GM18502 (cell line): ENCODE results near the gene ANKRD17.
A peak's percentile ranks its signal among the peaks of the same experiment; 100 is the strongest.
"Not testable (repeated sequence)": the region's sequence is repeated elsewhere in the genome, so short reads cannot be mapped to it uniquely, and the experiment has no call there.

Source experiments
- ATAC-seq: cut with Tn5 transposase; IDR thresholded peaks from one replicate; pipeline ENCODE4 v1.9.1; 2021; ENCODE audit warnings: mild to moderate bottlenecking; ENCODE audit not compliant: unreplicated experiment, poor library complexity

Gene ANKRD17

GRCh38 chr4:73247100-73247499 lies 11.5 kb downstream of the ANKRD17 start:
- no peak for ATAC-seq

DNA sequence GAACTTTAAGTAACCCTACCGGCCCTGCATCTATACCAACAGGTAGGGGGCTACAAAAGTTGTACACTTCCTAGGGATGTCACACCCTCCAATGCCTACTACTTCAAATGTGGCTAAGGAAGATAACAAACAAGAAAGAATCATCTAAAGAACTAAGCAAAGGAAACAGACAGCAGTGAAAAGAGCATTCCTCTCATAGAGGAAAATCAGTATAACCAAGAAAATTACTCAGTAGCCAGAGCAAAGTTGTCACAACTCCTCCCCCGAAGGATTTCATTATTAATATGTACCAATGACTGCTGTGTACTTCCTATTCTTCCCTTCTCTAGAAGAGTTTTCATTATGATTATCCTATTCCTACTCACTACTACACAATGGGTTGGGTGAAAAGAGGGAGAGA lies 12.6 kb downstream of the ANKRD17 start:
- no peak for ATAC-seq

GRCh38 chr4:73244945-73245601 lies 13.5 kb downstream of the ANKRD17 start:
- no peak for ATAC-seq

DNA sequence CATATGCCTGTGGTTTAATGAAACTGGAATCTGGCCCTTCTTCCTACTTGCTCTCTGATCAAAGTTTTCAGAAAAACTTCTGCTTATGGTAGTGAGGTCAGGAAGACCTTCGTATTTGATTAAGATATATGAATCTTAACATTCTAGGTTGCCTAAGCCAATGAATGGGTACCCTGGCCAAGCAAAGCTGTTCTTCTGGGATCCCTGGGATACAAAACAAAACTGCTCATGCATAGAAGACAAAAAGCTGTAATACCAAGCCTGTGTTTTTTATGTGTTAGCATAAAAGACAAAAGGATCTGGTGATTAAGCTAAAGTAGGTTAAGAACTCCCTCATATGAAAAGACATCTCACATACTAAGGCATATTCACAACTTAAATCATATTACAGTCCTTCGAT lies 21.6 kb downstream of the ANKRD17 start:
- no peak for ATAC-seq

- ATAC-seq: no peak
Measured at GRCh38 chr4:73236151-73236550, 22.4 kb downstream of the ANKRD17 start.

GRCh38 chr4:73234712-73235111 lies 23.9 kb downstream of the ANKRD17 start:
- no peak for ATAC-seq

DNA sequence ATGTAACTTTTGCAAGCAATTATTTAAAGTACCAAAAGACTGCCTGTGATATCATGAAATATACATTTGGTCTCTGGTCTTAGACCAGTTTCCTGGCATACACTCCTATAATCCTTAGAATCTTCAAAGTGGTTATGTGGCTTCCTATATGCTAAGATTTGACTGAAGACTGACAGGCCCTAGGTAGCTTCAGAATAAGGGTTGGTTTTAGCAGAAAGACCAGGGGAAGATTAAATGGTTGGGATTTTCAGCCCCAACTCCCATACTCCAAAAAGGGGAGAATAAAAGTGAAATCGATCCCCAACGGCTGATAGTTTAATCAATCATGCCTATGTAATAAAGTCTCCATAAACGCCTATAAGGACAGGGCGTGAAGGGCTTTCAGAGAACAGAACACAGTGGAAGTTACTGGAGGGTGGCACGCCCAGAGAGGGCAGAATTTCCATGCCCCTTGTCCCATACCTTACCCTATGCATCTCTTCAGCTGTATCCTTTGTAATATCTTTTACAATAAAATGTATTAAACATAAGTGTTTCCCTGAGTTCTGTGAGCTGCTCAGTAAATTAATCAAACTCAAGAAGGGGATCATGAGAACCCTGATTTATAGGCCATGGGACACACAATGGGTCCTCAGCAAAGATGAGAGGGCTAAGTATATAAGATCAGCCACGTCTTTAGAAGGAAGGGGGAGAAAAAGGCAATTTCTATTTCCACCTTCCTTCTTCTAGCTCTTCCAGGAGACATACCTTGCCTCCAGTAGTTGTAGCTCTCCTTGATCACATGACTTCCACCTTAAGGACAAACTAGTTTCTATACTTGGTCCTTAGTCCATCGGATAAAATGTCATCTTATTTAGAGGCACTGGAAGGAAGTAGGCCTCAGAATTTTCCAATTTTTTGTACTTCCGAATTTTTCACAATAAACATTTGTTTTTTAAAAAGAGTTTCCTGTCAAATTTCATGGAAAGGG lies 26.8 kb downstream of the ANKRD17 start:
- ATAC-seq: no peak

DNA sequence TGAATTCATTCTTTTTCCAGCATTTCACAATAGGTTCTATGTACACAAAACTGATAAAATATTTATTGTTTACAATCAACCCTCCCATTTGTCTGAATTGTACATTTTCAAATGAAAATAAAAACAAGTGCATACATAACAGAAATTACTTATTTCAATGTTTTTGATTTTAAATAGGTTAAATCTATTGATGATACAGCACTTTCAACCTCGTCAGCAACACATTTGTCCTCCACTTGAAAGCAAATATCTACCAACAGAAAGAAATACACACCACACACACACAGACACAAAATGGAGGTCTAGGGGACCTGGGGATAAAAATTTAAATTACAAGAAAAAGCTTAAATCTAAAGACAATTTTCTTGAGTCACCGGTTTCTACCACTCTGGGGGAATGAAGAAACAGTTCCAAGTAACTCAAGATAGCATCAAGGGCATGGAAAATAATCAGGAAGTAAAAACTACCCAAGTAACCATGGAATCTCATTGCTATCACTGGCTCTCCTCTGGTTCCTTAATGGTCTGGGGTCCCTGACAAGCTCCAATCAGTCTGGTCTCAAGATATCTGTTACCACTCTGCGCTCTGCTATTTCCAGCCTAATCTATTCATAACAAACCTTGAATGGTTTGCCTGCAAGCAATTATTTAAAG lies 27.6 kb downstream of the ANKRD17 start:
- ATAC-seq: no peak

DNA sequence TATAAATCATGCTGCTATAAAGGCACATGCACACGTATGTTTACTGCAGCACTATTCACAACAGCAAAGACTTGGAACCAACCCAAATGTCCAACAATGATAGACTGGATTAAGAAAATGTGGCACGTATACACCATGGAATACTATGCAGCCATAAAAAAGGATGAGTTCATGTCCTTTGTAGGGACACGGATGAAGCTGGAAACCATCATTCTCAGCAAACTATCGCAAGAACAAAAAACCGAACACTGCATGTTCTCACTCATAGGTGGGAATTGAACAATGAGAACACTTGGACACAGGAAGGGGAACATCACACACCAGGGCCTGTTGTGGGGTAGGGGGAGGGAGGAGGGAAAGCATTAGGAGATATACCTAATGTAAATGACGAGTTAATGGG lies 29.8 kb downstream of the ANKRD17 start:
- not testable (repeated sequence) for ATAC-seq

DNA sequence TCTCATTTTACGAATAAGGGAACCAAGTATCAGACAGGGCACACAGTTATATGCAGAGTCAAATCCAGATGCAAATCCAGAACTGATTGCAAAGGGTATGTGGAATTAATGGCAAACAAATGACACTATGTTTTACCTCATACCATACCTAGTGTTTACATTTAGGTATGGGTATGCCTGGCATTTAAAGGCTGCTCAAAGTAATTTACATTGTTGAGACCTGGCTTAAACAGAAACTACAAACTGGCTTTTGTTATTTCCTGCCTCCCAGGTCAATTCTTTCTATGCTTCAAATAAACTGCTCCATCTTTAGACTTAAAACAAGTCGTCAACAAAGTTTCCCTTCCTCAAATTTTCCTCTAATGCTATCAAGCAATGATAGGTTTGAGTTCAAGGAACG lies 33.7 kb downstream of the ANKRD17 start:
- no peak for ATAC-seq

- ATAC-seq: no peak
Measured at GRCh38 chr4:73223258-73223650, 35.3 kb downstream of the ANKRD17 start.

- peak; percentile 98 for ATAC-seq
Measured at GRCh38 chr4:73222466-73223257, 35.9 kb downstream of the ANKRD17 start.

- no peak for ATAC-seq
Measured at GRCh38 chr4:73221734-73222133, 36.9 kb downstream of the ANKRD17 start.

GRCh38 chr4:73220815-73221214 lies 37.8 kb downstream of the ANKRD17 start:
- no peak for ATAC-seq

GRCh38 chr4:73213916-73214653 lies 44.5 kb downstream of the ANKRD17 start:
- no peak for ATAC-seq

DNA sequence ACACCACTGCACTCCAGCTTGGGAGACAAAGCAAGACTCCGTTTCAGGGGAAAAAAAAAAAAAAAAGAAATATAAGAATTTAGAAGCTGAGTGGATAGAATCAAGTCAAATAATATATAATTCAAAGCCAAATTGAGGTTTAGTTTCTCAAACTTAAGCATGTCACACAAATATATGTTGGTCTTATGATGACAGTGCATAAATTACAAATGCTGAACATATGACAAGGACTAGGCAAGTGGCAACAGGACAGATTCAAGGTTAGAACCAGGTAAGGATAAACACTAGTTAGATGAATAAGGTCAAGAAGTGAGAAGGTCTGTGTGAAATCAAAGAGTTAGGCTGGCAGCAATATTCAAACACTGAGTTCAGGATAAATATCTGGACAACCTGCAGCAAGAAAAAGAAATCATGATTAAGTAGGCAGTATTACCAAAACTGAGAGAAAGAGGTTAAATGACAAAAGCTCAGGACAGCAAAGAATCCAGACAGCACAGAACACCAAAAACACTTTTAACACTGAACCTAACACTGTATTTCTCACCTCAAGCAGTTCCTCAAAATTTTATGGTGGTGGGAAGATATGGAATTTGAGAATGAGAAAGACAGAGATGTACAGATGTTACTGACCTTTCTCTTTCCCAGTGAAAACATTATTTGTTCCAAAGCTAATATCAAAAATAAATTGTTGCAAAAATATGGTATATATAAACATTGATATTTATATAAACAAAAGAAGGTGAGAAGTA lies 45.4 kb downstream of the ANKRD17 start:
- ATAC-seq: no peak

GRCh38 chr4:73211968-73212367 lies 46.6 kb downstream of the ANKRD17 start:
- ATAC-seq: no peak

DNA sequence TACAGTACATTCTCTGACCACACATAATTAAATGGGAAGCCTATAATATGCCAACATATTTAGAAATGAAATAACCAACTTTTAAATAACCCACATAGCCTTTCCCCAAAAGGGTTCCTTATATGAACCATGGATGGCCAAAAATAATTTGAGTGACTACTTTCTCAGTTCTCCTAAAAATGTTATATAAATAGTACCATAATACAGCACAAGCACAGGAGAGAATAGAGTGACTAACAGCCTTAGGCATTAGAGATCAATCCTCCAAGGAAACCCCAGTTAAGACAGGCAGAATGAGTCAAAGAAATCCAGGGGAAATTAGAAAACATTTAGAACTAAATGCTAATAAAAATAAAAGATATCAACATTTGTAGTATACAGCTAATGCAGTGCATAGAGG lies 50.2 kb downstream of the ANKRD17 start:
- no peak for ATAC-seq

DNA sequence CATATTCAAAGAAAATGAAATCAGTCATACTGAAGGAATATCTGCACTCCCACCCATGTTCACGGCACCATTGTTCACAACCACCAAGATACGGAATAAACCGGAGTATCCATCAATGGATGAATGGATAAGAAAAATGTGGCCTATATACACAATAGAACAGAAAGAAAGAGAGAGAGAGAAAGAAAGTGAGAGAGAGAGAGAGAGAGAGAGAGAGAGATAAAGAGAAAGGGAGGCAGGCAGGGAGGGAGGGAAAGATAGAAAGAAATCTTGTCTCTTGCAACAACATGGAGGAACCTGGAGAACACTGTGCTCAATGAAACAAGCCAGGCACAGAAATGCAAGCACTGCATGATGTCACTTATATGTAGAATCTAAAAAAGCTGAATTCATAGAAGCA lies 52.4 kb downstream of the ANKRD17 start:
- ATAC-seq: no peak
